K562 (cell line): ENCODE measurements around the gene ELFN2. TPM values are rescaled to one million over a fixed set of nuclear protein-coding genes. Genes with fewer than 3 reads are reported as not detected.

Experiments
- ATAC-seq: fragments of 200-7000 bp; cut with Tn5 transposase; 3 replicates; pipeline ENCODE4 v1.9.1; 2020; ENCODE audit warnings: moderate library complexity
- BruUV-seq: library from RNA; stranded (reverse); fragments of 400-500 nt; replicated peaks from 2 replicates; lab custom pipeline; 2021; lab: Mats Ljungman, UMichigan
- CTCF ChIA-PET: fragments of 300-600 bp; formaldehyde crosslinking; extraction: SDS; loops from one replicate; lab custom pipeline; 2021; ENCODE audit warnings: low intra/inter-chr PET ratio; lab: Yijun Ruan, JAX
- POLR2A ChIA-PET: fragments of 300-600, 350-650 bp; sonication (Branson Sonifier 250); formaldehyde crosslinking; extraction: SDS; loops from one replicate; lab custom pipeline; 2021; ENCODE audit warnings: antibody characterized with exemption, inconsistent platforms; lab: Yijun Ruan, JAX
- DNase-seq, 4 experiments: peaks; one replicate each; pipeline versions ENCODE4 v3.0.0 to v3.0.0-alpha.2; 2011 to 2018; ENCODE audit warnings: low spot score in 3 of 4, mixed read lengths in 3 of 4; ENCODE audit errors: extremely low read depth in 1 of 4
- FAIRE-seq: peaks from 2 replicates; lab custom pipeline; 2011; peaks lifted over from hg19 to GRCh38; lab: Jason Lieb, UNC
- H2AFZ ChIP-seq: 2 replicates; pipeline ENCODE4 v1.6.0; 2011; ENCODE audit warnings: low read depth, low read length, control low read depth, inconsistent platforms
- H3K27ac ChIP-seq: fragments of 200-600 bp; 3 replicates; pipeline ENCODE4 v1.8.0; 2011; ENCODE audit warnings: low read depth, mild to moderate bottlenecking, control low read depth, inconsistent platforms, low read length, moderate library complexity, mixed read lengths; ENCODE audit errors: extremely low read depth
- H3K27me3 ChIP-seq, 2 experiments: fragments of 300-600 bp in 1 of 2; 2 replicates in 1 of 2; 3 replicates in 1 of 2; pipeline versions ENCODE4 v1.6.0 to v1.8.0; 2011; ENCODE audit warnings: inconsistent platforms in 2 of 2, low read length in 2 of 2, mild to moderate bottlenecking in 1 of 2, mixed read lengths in 1 of 2, moderate library complexity in 1 of 2; ENCODE audit not compliant: control insufficient read depth in 2 of 2, insufficient read depth in 2 of 2
- H3K36me3 ChIP-seq: fragments of 300-600 bp; 3 replicates; pipeline ENCODE4 v1.8.0; 2011; ENCODE audit warnings: mild to moderate bottlenecking, low read length, inconsistent platforms; ENCODE audit not compliant: control insufficient read depth, insufficient read depth
- H3K4me1 ChIP-seq, 2 experiments: fragments of 200-600 bp in 1 of 2; replicated peaks in 1 of 2; 2 replicates in 1 of 2; 3 replicates in 1 of 2; pipeline versions ENCODE4 v1.5.1 to v1.8.0; 2011; ENCODE audit warnings: inconsistent platforms in 2 of 2, low read length in 2 of 2, mild to moderate bottlenecking in 1 of 2, mixed read lengths in 1 of 2, moderate library complexity in 1 of 2; ENCODE audit not compliant: control insufficient read depth in 2 of 2, insufficient read depth in 2 of 2
- H3K4me2 ChIP-seq: 2 replicates; pipeline ENCODE4 v1.6.1; 2011; ENCODE audit warnings: low read length, control low read depth, inconsistent platforms, mixed read lengths; ENCODE audit not compliant: insufficient read depth
- H3K4me3 ChIP-seq: fragments of 200-600 bp; sonication (generic), shearing (Covaris generic); 2 replicates; pipeline ENCODE4 v1.5.1; 2016; ENCODE audit warnings: control low read depth, inconsistent platforms
- H3K79me2 ChIP-seq: fragments of 200-600 bp; 3 replicates; pipeline ENCODE4 v1.8.0; 2011; ENCODE audit warnings: low read length, inconsistent platforms; ENCODE audit not compliant: control insufficient read depth, insufficient read depth
- H3K9ac ChIP-seq, 2 experiments: 2 replicates each; pipeline versions ENCODE4 v1.6.0 to v1.6.1; 2011; ENCODE audit warnings: low read depth in 2 of 2, low read length in 2 of 2, control low read depth in 1 of 2, inconsistent platforms in 1 of 2, mild to moderate bottlenecking in 1 of 2, mixed read lengths in 1 of 2; ENCODE audit not compliant: insufficient read depth in 1 of 2
- H3K9me1 ChIP-seq: one replicate; pipeline ENCODE4 v1.6.0; 2011; ENCODE audit warnings: inconsistent platforms, mild to moderate bottlenecking, low read length, moderate library complexity; ENCODE audit not compliant: control insufficient read depth, insufficient read depth
- H3K9me3 ChIP-seq: replicated peaks from 2 replicates; pipeline ENCODE4 v1.5.1; 2011; ENCODE audit warnings: low read depth, low read length, inconsistent platforms; ENCODE audit not compliant: control insufficient read depth, insufficient read depth
- H4K20me1 ChIP-seq: replicated peaks from 2 replicates; pipeline ENCODE4 v1.6.1; 2011; ENCODE audit warnings: low read length, inconsistent platforms, mixed read lengths; ENCODE audit not compliant: control insufficient read depth, insufficient read depth
- CBFB ChIP-seq: sonication (generic); formaldehyde crosslinking; IDR thresholded peaks from 2 replicates; pipeline ENCODE4 v1.4.0; 2020; ENCODE audit warnings: mild to moderate bottlenecking, missing genetic modification reagents
- L3MBTL2 ChIP-seq: fragments of 450-650 bp; IDR thresholded peaks from 2 replicates; pipeline ENCODE4 v1.6.1; 2016; ENCODE audit warnings: mild to moderate bottlenecking, moderate library complexity
- MAX ChIP-seq: sonication (generic); formaldehyde crosslinking; IDR thresholded peaks from 2 replicates; pipeline ENCODE4 v1.9.0; 2022; ENCODE audit warnings: mild to moderate bottlenecking, missing genetic modification reagents
- MEF2A ChIP-seq: IDR thresholded peaks from 2 replicates; pipeline ENCODE4 v1.6.1; 2011; ENCODE audit warnings: low read depth, mild to moderate bottlenecking, low read length, moderate library complexity; ENCODE audit not compliant: control insufficient read depth
- MEF2D ChIP-seq: conservative IDR thresholded peaks from 2 replicates; pipeline ENCODE4 v1.6.1; 2016; ENCODE audit warnings: low read depth, missing genetic modification characterization, missing compliant biosample characterization
- MTA3 ChIP-seq: fragments of 450-650 bp; formaldehyde crosslinking; IDR thresholded peaks from 2 replicates; pipeline ENCODE4 v1.6.1; 2017; ENCODE audit warnings: mild to moderate bottlenecking, borderline replicate concordance
- NR2C1 ChIP-seq, 2 experiments: fragments of 450-650 bp; IDR thresholded peaks; 2 replicates each; pipeline ENCODE4 v1.6.1; 2017; ENCODE audit warnings: mild to moderate bottlenecking in 2 of 2, antibody characterized with exemption in 1 of 2, inconsistent platforms in 1 of 2, missing compliant biosample characterization in 1 of 2, missing genetic modification characterization in 1 of 2
- SAP30 ChIP-seq: fragments of 200-600 bp; sonication (generic); IDR thresholded peaks from 2 replicates; pipeline ENCODE4 v1.6.1; 2012; ENCODE audit warnings: borderline replicate concordance, low read depth, mild to moderate bottlenecking, moderate library complexity, low read length, control low read depth, inconsistent platforms; ENCODE audit not compliant: insufficient read depth, poor library complexity, severe bottlenecking
- TARDBP ChIP-seq: fragments of 450-650 bp; IDR thresholded peaks from 2 replicates; pipeline ENCODE4 v1.6.1; 2016
- ZNF146 ChIP-seq: IDR thresholded peaks from one replicate; pipeline ENCODE4 v1.6.1; 2018; ENCODE audit warnings: missing compliant biosample characterization; ENCODE audit not compliant: unreplicated experiment
- ZNF668 ChIP-seq: fragments of 250-450 bp; sonication (Bioruptor Pico); IDR thresholded peaks from 2 replicates; pipeline ENCODE4 v1.8.0; 2022; ENCODE audit warnings: mild to moderate bottlenecking, inconsistent platforms
- ZSCAN29 ChIP-seq: fragments of 450-650 bp; IDR thresholded peaks from 2 replicates; pipeline ENCODE4 v1.6.1; 2017
- WGBS: fragments of 100-300 bp; shearing (Covaris generic); methylation state at CpG from one replicate; pipeline ENCODE4 v1.1.6; 2016; ENCODE audit warnings: low coverage, mixed read lengths; ENCODE audit not compliant: insufficient coverage; ENCODE audit errors: missing lambda C conversion rate; 5-methylcytosine and 5-hydroxymethylcytosine counted together
- in situ Hi-C: fragments of 300-500 bp; cut with MboI; formaldehyde crosslinking; loops from 4 replicates; pipeline ENCODE4 v1.15.0; 2018; ENCODE audit warnings: inconsistent platforms, mixed read lengths
- intact Hi-C: fragments of 100-400 bp; cut with micrococcal nuclease; formaldehyde crosslinking; loops from 2 replicates; pipeline ENCODE4 v1.14.2; 2022
- polyA plus RNA-seq, 8 experiments: library from polyadenylated mRNA; depleted of rRNA in 4 of 8; stranded (reverse) in 5 of 8; unstranded in 3 of 8; fragments of >200 nt; fragmentation: Nextera tagmentation in 2 of 8; fragmentation: Illumina TruSeq in 1 of 8; extraction: Ambion mirVana in 2 of 8; extraction: Trizol in 1 of 8; gene quantifications; 2 replicates each; pipeline versions ENCODE4 v1.2.1 to v1.2.3, GENCODE V29; 2011 to 2014; ENCODE audit warnings: inconsistent platforms in 1 of 8, missing spikeins in 1 of 8
- total RNA-seq, 7 experiments: library from RNA; depleted of rRNA in 6 of 7; stranded (reverse); fragments of >200 nt in 6 of 7; fragmentation: Illumina TruSeq in 2 of 7; extraction: Trizol in 2 of 7; gene quantifications; 2 replicates each; pipeline versions ENCODE4 v1.2.1 to v1.2.3, GENCODE V29; 2011 to 2021; ENCODE audit warnings: low replicate concordance in 1 of 7
- TF ChIP-seq, protein P1 (sequence below): fragments of 450-650 bp; IDR thresholded peaks from 2 replicates; pipeline ENCODE4 v1.6.1; 2016; ENCODE audit warnings: low read depth
- TF ChIP-seq, protein P2 (sequence below): fragments of 450-650 bp; formaldehyde crosslinking; IDR thresholded peaks from 2 replicates; pipeline ENCODE4 v1.4.0; 2022; ENCODE audit warnings: missing genetic modification characterization

Gene ELFN2
- total and polyA plus RNA-seq, 9 of the 15 experiments (the other 6 are each of a cell fraction or from before 2014, with no cell fraction given): not detected

- no peak overlapping the region for H3K4me3 ChIP-seq
- peaks cover 0 to 54% of the 10 kb centered on the region in 2 experiments; a peak in 3 of 5 replicates for H3K27me3 ChIP-seq
- ATAC-seq (no peak), FAIRE-seq (no peak), DNase-seq (no peak)
- H3K9me1 ChIP-seq: no peaks in the 10 kb centered on the region
- no peaks in the 10 kb centered on the region for H3K79me2 ChIP-seq
- no peaks in the 10 kb centered on the region for H3K9me3 ChIP-seq
- H3K27ac ChIP-seq: no peak overlapping the region
- H4K20me1 ChIP-seq: no peaks in the 10 kb centered on the region; the same call in 1 of the 2 replicates
- peaks cover 0 to 11% of the 10 kb centered on the region in 2 experiments; a peak in 2 of 5 replicates for H3K4me1 ChIP-seq
- H2AFZ ChIP-seq: no peak overlapping the region
- 14% methylated on average over 4 of the region's 9 CpGs for WGBS
- ChIA-PET CTCF (no interaction called here), POLR2A (no interaction called here)
- in situ Hi-C loops: no loop called here
- no peak overlapping the region for H3K4me2 ChIP-seq
- H3K9ac ChIP-seq: no peak overlapping the region; a peak in 1 of 4 replicates
- H3K36me3 ChIP-seq: no peaks in the 10 kb centered on the region
- intact Hi-C loops: no loop called here
- no TSS peak for BruUV-seq
- TF ChIP-seq NR2C1 (IDR thresholded peaks at IDR 0.05) (no peak), NR2C1 (tag; IDR thresholded peaks at IDR 0.05) (no peak), ZSCAN29 (no peak), MAX (CRISPR knock-in tag) (no peak), SAP30 (no peak), CBFB (CRISPR knock-in tag) (no peak), MTA3 (no peak), ZNF668 (CRISPR knock-in tag) (no peak), MEF2D (tag) (no peak), L3MBTL2 (no peak), MEF2A (no peak), ZNF146 (CRISPR knock-in tag) (no peak), TARDBP (no peak)
- TF ChIP-seq, protein P1, sequence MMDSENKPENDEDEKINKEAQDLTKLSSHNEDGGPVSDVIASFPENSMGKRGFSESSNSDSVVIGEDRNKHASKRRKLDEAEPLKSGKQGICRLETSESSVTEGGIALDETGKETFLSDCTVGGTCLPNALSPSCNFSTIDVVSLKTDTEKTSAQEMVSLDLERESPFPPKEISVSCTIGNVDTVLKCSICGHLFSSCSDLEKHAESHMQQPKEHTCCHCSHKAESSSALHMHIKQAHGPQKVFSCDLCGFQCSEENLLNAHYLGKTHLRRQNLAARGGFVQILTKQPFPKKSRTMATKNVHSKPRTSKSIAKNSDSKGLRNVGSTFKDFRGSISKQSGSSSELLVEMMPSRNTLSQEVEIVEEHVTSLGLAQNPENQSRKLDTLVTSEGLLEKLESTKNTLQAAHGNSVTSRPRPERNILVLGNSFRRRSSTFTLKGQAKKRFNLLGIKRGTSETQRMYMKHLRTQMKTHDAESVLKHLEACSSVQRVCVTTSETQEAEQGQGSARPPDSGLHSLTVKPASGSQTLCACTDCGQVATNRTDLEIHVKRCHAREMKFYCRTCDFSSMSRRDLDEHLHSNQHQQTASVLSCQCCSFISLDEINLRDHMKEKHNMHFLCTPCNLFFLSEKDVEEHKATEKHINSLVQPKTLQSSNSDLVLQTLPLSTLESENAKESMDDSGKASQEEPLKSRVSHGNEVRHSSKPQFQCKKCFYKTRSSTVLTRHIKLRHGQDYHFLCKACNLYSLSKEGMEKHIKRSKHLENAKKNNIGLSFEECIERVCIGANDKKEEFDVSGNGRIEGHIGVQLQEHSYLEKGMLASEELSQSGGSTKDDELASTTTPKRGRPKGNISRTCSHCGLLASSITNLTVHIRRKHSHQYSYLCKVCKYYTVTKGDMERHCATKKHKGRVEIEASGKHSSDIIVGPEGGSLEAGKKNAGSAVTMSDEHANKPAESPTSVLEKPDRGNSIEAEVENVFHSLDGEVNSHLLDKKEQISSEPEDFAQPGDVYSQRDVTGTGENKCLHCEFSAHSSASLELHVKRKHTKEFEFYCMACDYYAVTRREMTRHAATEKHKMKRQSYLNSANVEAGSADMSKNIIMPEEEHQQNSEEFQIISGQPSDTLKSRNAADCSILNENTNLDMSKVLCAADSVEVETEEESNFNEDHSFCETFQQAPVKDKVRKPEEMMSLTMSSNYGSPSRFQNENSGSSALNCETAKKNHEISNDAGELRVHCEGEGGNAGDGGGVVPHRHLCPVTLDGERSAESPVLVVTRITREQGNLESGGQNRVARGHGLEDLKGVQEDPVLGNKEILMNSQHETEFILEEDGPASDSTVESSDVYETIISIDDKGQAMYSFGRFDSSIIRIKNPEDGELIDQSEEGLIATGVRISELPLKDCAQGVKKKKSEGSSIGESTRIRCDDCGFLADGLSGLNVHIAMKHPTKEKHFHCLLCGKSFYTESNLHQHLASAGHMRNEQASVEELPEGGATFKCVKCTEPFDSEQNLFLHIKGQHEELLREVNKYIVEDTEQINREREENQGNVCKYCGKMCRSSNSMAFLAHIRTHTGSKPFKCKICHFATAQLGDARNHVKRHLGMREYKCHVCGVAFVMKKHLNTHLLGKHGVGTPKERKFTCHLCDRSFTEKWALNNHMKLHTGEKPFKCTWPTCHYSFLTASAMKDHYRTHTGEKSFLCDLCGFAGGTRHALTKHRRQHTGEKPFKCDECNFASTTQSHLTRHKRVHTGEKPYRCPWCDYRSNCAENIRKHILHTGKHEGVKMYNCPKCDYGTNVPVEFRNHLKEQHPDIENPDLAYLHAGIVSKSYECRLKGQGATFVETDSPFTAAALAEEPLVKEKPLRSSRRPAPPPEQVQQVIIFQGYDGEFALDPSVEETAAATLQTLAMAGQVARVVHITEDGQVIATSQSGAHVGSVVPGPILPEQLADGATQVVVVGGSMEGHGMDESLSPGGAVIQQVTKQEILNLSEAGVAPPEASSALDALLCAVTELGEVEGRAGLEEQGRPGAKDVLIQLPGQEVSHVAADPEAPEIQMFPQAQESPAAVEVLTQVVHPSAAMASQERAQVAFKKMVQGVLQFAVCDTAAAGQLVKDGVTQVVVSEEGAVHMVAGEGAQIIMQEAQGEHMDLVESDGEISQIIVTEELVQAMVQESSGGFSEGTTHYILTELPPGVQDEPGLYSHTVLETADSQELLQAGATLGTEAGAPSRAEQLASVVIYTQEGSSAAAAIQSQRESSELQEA: no peak
- TF ChIP-seq, protein P2, sequence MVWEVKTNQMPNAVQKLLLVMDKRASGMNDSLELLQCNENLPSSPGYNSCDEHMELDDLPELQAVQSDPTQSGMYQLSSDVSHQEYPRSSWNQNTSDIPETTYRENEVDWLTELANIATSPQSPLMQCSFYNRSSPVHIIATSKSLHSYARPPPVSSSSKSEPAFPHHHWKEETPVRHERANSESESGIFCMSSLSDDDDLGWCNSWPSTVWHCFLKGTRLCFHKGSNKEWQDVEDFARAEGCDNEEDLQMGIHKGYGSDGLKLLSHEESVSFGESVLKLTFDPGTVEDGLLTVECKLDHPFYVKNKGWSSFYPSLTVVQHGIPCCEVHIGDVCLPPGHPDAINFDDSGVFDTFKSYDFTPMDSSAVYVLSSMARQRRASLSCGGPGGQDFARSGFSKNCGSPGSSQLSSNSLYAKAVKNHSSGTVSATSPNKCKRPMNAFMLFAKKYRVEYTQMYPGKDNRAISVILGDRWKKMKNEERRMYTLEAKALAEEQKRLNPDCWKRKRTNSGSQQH (CRISPR knock-in tag): no peak
Observed at GRCh38 chr22:37383341-37383740, 43.9 kb downstream of the ELFN2 start.
